Tibial artery (tissue), 4 donors: ENCODE results near the gene SPATA32.

ENCODE experiments used
- DNase-seq, 2 donors: peaks; one replicate each; pipeline ENCODE4 v3.0.0-alpha.2; 2019
- H3K27ac ChIP-seq, 2 donors: fragments of 200-600 bp; sonication (generic) in 1 of 2; 1 replicate in 1 of 2; 2 replicates in 1 of 2; pipeline ENCODE4 v1.5.1; 2018 to 2019; ENCODE audit warnings: mild to moderate bottlenecking in 1 of 2
- H3K27me3 ChIP-seq, 2 donors: fragments of 200-600 bp; sonication (generic) in 1 of 2; one replicate each; pipeline versions ENCODE4 v1.5.1 to v1.6.0; 2016 to 2019
- H3K36me3 ChIP-seq, 3 donors: fragments of 200-600 bp; sonication (generic) in 2 of 3; one replicate each; pipeline ENCODE4 v1.5.1; 2016 to 2019; ENCODE audit warnings: mild to moderate bottlenecking in 2 of 3
- H3K4me1 ChIP-seq, 4 donors: fragments of 200-600 bp; sonication (generic) in 2 of 4; 1 replicate in 3 of 4; 2 replicates in 1 of 4; pipeline ENCODE4 v1.5.1; 2016 to 2019
- H3K4me3 ChIP-seq, 2 donors: fragments of 200-600 bp; sonication (generic) in 1 of 2; 1 replicate in 1 of 2; 2 replicates in 1 of 2; pipeline ENCODE4 v1.5.1; 2018 to 2019; ENCODE audit warnings: mild to moderate bottlenecking in 2 of 2
- H3K9me3 ChIP-seq, 3 donors: fragments of 200-600 bp; sonication (generic) in 1 of 3; one replicate each; pipeline ENCODE4 v1.5.1; 2016 to 2019
- intact Hi-C: fragments of 100-400 bp; cut with DNase I; formaldehyde crosslinking; loops from one replicate; pipeline ENCODE4 v1.15.0; 2023; ENCODE audit warnings: low total_unique reads
- TF ChIP-seq, protein P1 (sequence below), 2 experiments: fragments of 200-600 bp in 1 of 2; fragments of 450-650 bp in 1 of 2; IDR thresholded peaks; one replicate each; pipeline ENCODE4 v1.5.1; 2017 to 2019; ENCODE audit warnings: antibody characterized with exemption in 2 of 2, mild to moderate bottlenecking in 1 of 2, moderate library complexity in 1 of 2

The SPATA32 gene

DNA sequence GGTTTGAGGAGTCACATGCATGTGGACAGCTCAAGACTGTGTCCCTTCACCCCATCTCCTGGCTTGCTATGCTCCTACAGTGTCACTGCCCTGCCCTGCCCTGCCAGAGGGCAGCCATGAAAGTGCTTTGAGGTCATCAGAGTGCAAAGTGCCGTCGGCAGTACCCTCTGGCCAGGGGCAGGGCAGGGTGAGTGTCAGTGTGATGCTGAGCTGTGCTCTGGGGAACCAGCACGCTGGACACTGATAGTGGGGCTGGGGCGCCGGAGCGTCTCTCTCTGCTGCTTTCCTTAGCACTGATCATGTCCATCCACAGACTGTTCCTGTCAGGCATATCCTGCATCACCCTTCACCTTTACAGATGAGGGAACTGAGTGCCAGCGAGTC lies 1.6 kb upstream of the SPATA32 start:
- TF ChIP-seq, protein P1, sequence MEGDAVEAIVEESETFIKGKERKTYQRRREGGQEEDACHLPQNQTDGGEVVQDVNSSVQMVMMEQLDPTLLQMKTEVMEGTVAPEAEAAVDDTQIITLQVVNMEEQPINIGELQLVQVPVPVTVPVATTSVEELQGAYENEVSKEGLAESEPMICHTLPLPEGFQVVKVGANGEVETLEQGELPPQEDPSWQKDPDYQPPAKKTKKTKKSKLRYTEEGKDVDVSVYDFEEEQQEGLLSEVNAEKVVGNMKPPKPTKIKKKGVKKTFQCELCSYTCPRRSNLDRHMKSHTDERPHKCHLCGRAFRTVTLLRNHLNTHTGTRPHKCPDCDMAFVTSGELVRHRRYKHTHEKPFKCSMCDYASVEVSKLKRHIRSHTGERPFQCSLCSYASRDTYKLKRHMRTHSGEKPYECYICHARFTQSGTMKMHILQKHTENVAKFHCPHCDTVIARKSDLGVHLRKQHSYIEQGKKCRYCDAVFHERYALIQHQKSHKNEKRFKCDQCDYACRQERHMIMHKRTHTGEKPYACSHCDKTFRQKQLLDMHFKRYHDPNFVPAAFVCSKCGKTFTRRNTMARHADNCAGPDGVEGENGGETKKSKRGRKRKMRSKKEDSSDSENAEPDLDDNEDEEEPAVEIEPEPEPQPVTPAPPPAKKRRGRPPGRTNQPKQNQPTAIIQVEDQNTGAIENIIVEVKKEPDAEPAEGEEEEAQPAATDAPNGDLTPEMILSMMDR (IDR thresholded peaks at IDR 0.05) = no peak
- Histone ChIP-seq H3K4me1 (peaks cover 0 to 15% (median 10%) of the 10 kb centered on the region in 4 donors), H3K4me3 (no peak overlapping the region), H3K9me3 (no peaks in the 10 kb centered on the region), H3K36me3 (peaks cover 13 to 54% (median 42%) of the 10 kb centered on the region in 3 donors), H3K27me3 (no peaks in the 10 kb centered on the region), H3K27ac (no peak overlapping the region)
- intact Hi-C loops = no loop called here
- DNase-seq = no peak

DNA sequence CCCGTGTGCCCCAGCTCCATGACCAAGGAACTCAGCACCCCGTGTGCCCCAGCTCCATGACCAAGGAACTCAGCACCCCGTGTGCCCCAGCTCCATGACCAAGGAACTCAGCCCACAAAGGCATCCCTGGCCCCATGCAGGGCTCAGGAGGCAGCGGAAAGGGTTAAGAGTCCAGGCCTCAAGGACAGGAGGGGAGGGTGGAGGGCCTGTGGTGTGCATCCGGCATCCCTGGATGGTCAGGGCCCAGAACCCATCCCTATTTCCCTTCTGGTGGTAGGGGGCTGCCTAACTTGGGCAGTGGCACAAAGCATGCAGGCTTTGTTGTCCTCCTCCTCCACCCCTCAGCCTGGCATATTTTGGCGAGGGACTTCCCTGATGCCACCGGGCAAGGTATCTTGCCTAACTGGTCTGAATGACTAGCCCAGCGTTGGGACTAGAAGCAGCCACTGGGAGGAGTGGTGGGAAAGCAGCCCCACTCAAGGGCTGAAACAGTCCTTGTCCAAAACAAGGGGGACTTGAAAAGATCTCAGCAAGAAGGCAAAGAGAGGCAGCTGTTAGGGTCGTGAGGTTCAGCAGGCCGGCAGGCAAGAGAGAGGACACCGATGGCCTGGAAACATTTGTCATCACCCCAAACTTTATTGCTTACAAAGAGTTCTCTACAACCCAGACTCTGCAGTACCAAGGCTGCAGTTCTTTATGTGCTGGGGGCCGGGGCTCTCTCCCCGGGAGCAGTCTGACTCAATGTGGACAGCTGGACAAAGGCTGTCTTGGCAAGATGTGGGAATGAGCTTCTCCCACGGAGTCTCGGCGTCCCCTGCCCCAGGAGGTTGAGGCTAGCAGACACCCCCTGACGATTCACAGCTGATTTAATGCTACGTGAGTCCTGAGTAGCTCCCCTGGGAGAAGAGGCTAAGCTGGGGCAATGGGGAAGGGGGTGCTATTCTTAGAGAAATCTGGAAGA lies 902 bp upstream of the SPATA32 start:
- H3K4me3 ChIP-seq = peak overlapping the region; percentile 67 to 79
- peak overlapping the region in 1 of 2 donors; percentile 41 for H3K27ac ChIP-seq
- no peaks in the 10 kb centered on the region for H3K9me3 ChIP-seq
- H3K36me3 ChIP-seq = peaks cover 8 to 48% (median 37%) of the 10 kb centered on the region in 3 donors
- peaks cover 0 to 15% (median 10%) of the 10 kb centered on the region in 4 donors for H3K4me1 ChIP-seq
- TF ChIP-seq, protein P1 (IDR thresholded peaks at IDR 0.05) = no peak
- H3K27me3 ChIP-seq = no peaks in the 10 kb centered on the region
- no peak for DNase-seq
- intact Hi-C loops = no loop called here

DNA sequence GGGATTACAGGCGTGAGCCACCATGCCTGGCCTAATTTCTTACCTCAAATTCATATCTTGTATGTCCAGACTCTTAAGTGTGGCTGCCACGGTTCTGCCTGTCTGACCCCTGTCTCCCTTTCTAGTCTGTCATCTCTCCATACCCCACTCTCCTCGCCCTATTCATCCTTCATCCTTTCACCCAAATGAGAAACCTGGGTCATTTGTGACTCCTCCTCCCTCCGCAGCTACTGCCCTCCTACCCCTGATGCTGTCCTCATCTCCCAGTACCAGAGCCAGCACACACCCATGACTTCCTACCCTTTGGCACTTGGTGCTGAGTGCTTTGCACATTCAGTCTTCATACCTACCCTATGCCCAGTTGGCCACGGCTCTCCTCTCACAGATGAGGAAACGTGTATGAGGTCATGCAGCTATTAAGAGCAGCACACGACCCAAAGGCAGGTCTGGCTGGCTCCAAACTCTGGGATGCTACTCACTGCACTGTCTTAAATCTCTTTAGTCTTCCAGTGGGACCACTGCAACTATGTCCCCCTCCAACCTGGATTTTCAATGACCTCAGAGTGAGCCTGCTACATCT lies 1.6 kb downstream of the SPATA32 start:
- no peak overlapping the region for H3K27ac ChIP-seq

DNA sequence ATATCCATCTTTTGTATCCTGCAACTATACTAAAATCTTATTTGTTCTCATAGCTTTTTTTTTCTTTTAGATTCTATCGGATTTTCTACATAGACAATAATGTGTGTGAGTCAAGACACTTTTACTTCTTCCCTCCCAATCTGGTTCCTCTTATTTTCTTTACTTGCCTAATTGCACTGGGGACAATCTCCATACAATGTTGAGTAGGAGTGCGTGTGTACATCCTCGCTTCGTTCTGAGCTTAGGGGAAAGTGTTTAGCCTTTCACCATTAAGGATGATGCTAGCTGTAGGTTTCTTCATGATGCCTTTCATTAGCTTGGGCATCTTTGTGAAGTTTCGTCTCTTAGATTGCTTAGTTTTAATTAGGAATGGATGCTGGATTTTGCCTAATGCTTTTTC lies 2.9 kb downstream of the SPATA32 start:
- intact Hi-C loops = no loop called here
- peaks cover 0 to 19% of the 10 kb centered on the region in 2 donors for H3K27me3 ChIP-seq
- H3K36me3 ChIP-seq = peaks cover 0 to 9% (median 2%) of the 10 kb centered on the region in 3 donors
- no peaks in the 10 kb centered on the region for H3K9me3 ChIP-seq
- DNase-seq = no peak
- TF ChIP-seq, protein P1 (IDR thresholded peaks at IDR 0.05) = no peak
- peaks cover 0 to 15% (median 10%) of the 10 kb centered on the region in 4 donors for H3K4me1 ChIP-seq
- H3K27ac ChIP-seq = no peak overlapping the region
- no peak overlapping the region for H3K4me3 ChIP-seq

More for the DNA sequence above, 1.6 kb downstream of the SPATA32 start:
- Histone ChIP-seq H3K4me3 (no peak overlapping the region), H3K27me3 (peaks cover 0 to 13% of the 10 kb centered on the region in 2 donors), H3K9me3 (no peaks in the 10 kb centered on the region), H3K4me1 (peaks cover 0 to 15% (median 10%) of the 10 kb centered on the region in 4 donors), H3K36me3 (peaks cover 0 to 22% (median 15%) of the 10 kb centered on the region in 3 donors)
- intact Hi-C loops = no loop called here
- no peak for DNase-seq
- TF ChIP-seq, protein P1 (IDR thresholded peaks at IDR 0.05) = no peak

DNA sequence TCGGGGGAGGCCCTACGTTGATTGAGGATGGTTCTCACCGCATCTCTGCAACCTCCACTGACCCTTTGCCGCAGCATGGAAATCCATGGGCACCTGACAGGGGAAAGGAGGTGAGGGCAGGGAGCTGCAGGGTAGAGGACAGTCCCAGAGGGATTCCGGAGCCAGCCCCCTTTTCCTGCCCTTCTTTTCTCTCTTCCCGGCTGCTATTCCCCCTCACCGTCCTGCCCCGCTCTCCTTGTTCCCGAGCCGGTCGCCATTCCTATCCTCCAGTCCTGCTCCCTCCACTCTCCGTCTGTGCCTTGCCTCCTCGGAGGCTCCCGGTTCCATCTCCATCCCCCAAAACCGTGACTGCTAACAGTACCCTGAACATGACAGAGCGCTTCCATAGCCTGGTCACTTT lies 4.8 kb downstream of the SPATA32 start:
- DNase-seq = no peak
- peaks cover 0 to 9% (median under 1%) of the 10 kb centered on the region in 4 donors for H3K4me1 ChIP-seq
- intact Hi-C loops = no loop called here
- no peaks in the 10 kb centered on the region for H3K9me3 ChIP-seq
- peaks cover 0 to 19% of the 10 kb centered on the region in 2 donors for H3K27me3 ChIP-seq
- H3K36me3 ChIP-seq = no peaks in the 10 kb centered on the region
- TF ChIP-seq, protein P1 (IDR thresholded peaks at IDR 0.05) = no peak
- no peak overlapping the region for H3K27ac ChIP-seq
- H3K4me3 ChIP-seq = no peak overlapping the region
